ENCODE data around the gene QPRT.
"Not testable (repeated sequence)": the region's sequence is repeated elsewhere in the genome, so short reads cannot be mapped to it uniquely, and the experiment has no call there.

The QPRT gene
- 4.0 to 23.5 (median 9.8) reads per million in 18 experiments for total RNA-seq

- DNase-seq: no peak
These were observed at the start of gene QPRT for GRCh38 chr16:29678691-29679267. Gene QPRT, plus strand, starts transcription at chr16:29679180. Its CDS starts 18 bp downstream, at chr16:29679198.

GRCh38 chr16:29629318-29629717, 49.7 kb upstream of the QPRT start:
- not testable (repeated sequence) for DNase-seq

- DNase-seq: not testable (repeated sequence)
These were observed 47.3 kb upstream of the QPRT start for GRCh38 chr16:29631658-29632057.

- DNase-seq: not testable (repeated sequence)
These were observed 43.1 kb upstream of the QPRT start for GRCh38 chr16:29635902-29636301.

- DNase-seq: not testable (repeated sequence)
These were observed 42.6 kb upstream of the QPRT start for GRCh38 chr16:29636368-29636767.

DNA sequence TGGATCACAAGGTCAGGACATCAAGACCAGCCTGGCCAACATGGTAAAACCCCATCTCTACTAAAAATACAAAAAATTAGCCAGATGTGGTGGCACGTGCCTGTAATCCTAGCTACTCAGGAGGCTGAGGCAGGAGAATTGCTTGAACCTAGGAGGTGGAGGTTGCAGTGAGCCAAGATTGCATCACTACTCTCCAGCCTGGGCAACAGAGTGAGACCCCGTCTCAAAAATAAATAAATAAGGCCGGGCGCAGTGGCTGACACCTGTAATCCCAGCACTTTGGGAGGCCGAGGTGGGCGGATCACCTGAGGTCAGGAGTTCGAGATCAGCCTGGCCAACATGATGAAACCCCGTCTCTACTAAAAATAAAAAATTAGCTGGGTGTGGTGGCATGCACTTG, 40.2 kb upstream of the QPRT start:
- DNase-seq: not testable (repeated sequence)

DNA sequence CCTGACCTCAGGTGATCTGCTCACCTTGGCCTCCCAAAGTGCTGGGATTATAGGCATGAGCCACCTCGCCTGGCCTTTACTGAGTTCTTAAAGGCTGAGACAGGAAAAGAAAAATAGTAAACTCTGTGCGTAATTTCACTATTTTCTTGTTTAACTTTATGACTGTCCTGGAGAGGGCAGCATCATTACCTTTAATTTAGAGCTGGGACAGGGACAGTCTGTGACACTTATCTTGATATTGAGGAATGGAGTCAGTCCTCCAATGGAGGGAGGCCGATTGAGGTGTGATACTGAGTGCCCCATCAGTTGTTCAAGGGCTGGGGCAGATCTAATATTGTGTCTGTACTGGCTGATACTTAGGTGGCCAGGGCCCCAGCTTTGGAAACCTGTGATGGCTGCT, 37.4 kb upstream of the QPRT start:
- peak; percentile 45 to 51 for DNase-seq

DNA sequence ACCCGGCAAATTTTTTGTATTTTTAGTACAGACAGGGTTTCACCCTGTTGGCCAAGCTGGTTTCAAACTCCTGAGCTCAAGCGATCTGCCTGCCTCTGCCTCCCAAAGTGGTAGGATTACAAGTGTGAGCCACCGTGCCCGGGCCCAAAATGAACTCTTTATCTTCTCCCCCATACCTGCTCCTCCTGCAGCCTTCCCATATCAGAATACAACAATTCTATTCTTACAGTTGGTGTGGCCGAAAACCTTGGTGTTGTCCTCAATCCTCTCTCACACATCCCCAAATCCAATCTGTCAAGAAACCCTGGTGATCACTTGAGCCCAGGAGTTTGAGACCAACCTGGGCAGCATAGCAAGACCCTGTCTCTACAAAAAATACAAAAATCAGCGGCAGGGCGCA, 35.4 kb upstream of the QPRT start:
- no peak for DNase-seq

GRCh38 chr16:29644338-29644857, 34.6 kb upstream of the QPRT start:
- DNase-seq: peak; percentile 78 to 83

GRCh38 chr16:29644973-29645693, 33.8 kb upstream of the QPRT start:
- peak; percentile 64 to 77 for DNase-seq

DNA sequence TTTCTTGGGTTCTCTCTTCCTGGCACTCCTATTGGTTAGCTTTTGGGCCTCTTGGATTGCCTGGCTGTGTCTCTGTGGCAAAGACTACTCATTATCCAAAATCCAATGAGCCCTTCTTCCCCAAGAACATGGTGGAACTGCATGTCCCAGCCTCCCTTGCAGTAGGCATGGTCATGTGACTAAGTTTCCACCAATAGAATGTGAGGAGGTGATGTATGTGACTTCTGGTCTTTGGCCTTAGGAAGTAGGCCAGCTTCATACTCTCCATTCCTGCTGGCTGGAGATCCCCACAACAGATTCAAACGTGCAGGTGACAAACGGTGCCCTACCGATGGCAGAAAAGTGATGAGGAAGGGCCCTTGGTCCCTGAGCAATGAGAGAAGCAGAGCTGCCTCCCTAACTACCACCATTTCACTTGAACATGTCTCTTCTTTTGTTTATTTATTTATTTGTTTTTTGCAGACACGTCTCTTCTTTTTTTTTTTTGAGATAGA, 33.2 kb upstream of the QPRT start:
- peak; percentile 89 for DNase-seq

GRCh38 chr16:29646947-29647346, 32.0 kb upstream of the QPRT start:
- DNase-seq: no peak

DNA sequence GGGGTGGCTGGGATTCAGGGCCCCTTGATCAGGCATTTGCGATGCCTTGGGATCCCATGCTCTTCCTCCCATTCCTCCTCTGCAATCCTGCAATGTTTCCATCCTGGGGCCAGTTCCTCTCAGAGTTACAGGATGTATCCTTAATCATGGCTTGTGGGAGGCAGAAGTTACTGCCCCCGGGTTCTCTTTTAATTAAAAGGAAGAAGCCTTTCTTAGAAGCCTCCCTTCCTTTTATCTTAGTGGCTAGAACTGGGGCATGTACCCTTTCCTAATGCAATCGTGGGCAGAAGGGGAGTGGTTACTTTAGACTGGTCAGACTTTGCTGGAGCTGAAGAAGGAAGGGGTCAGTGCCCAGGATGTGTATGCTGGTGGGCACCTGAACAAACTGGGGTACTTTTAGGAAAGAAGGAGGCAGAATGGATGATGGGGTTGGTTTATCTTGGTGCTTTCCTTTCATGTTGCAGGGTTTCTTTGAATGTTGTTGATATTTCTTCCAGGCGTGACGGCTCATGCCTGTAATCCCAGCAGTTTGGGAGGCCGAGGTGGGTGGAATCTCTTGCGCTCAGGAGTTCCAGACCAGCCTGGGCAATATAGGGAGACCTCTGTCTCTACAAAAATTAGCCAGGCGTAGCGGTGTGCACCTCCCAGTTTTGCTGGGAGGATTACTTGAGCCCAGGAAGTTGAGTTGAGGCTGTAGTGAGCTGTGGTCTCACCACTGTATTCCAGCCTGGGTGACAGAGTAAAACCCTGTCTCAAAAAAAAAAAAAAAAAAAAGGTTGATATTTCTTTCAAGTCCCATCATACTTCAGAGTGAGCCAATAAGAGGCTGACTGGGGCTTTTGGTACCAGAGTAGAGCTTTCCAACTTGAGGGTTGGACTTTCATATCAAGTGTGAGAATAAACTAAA, 29.1 kb upstream of the QPRT start:
- peak; percentile 92 for DNase-seq

- DNase-seq: peak; percentile 50 to 72
These were observed 28.2 kb upstream of the QPRT start for GRCh38 chr16:29650771-29651170.

DNA sequence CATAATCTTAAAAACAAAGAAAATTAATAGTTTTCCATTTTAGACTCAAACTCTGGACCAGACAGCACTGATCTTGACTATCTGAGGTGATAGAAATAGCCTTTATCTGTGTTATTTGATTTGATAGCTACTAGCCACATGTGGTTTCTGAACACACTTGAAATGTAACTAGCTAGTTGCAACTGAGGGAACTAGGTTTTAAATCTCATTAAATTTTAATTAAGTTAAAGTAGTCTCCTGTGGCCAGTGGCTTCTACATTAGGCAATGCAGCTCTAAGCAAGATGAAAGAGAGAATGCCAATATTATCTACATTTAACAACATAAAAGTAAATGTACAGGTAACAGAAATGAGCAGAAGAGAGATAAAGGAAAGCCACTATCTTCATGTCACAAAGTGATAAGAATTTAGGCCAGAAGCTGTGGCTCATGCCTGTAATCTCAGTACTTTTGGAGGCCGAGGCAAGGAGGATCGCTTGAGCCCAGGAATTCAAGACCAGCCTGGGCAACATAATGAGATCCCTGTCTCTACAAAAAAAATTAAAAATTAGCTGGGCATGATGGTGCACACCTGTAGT, 27.1 kb upstream of the QPRT start:
- DNase-seq: no peak

DNA sequence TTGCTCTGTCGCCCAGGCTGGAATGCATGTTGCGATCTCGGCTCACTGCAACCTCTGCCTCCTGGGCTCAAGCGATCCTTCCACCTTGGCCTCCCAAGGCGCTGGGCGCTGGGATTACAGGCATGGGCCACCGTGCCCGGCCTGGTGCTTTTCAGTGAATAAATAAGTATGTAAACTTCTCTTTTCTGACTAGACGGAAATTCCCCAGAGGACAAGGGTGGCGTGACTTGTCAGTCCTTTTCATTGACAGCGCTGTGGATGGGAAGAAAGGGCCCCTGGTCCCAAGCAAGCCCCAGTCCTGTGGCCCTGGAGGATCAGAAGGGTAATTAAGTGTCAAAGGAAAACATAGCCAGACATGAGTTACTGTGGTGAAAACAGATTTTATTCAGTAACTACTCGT, 25.5 kb upstream of the QPRT start:
- DNase-seq: peak; percentile 76 to 88

GRCh38 chr16:29653890-29654289, 25.1 kb upstream of the QPRT start:
- DNase-seq: not testable (repeated sequence)

- no peak for DNase-seq
These were observed 22.1 kb upstream of the QPRT start for GRCh38 chr16:29656688-29657523.

DNA sequence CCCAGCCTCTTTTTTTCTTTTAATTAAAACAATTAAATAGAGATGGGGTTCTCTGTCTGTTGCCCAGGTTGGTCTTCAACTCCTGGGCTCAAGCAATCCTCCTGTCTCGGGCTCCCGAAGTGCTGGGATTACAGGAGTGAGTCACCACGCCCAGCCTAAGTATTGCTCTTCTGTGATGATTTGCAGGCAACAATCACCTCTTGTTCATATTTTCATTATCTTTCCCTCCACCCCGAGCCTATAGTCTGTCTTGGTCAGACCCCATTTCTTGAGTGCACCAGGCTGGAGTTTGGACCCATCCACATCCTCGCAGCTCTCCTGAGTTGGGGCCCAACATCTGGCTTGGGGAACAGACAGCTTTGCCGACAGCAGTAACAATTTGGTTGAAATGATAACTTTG, 20.3 kb upstream of the QPRT start:
- DNase-seq: no peak

- no peak for DNase-seq
These were observed 16.8 kb upstream of the QPRT start for GRCh38 chr16:29662000-29662728.

GRCh38 chr16:29662729-29663015, 16.3 kb upstream of the QPRT start:
- DNase-seq: peak; percentile 59 to 88
